ENCODE measurements around the gene FBXO42.

- no peak for TF ChIP-seq CTCF (conservative IDR thresholded peaks at IDR 0.05 in 1 of 2, IDR thresholded peaks at IDR 0.05 in 1 of 2; ENCODE audit: low read depth in 1 of 2, low read length in 2 of 2)
- no peak for TF ChIP-seq EZH2 (IDR thresholded peaks at IDR 0.05; ENCODE audit: low read length, missing control alignments)
Observed at GRCh38 chr1:16242556-16243214, 109.6 kb downstream of the FBXO42 start.
